DMS53 treated with DMSO at 0.1 percent for 48 hours (cell line): Measurements from ENCODE around the gene TMEM8B.

ENCODE experiments used
- DNase-seq: peaks from one replicate; lab custom pipeline; 2025; ENCODE audit not compliant: unreplicated experiment; lab: John Stamatoyannopoulos, UW

Gene TMEM8B, protein sequence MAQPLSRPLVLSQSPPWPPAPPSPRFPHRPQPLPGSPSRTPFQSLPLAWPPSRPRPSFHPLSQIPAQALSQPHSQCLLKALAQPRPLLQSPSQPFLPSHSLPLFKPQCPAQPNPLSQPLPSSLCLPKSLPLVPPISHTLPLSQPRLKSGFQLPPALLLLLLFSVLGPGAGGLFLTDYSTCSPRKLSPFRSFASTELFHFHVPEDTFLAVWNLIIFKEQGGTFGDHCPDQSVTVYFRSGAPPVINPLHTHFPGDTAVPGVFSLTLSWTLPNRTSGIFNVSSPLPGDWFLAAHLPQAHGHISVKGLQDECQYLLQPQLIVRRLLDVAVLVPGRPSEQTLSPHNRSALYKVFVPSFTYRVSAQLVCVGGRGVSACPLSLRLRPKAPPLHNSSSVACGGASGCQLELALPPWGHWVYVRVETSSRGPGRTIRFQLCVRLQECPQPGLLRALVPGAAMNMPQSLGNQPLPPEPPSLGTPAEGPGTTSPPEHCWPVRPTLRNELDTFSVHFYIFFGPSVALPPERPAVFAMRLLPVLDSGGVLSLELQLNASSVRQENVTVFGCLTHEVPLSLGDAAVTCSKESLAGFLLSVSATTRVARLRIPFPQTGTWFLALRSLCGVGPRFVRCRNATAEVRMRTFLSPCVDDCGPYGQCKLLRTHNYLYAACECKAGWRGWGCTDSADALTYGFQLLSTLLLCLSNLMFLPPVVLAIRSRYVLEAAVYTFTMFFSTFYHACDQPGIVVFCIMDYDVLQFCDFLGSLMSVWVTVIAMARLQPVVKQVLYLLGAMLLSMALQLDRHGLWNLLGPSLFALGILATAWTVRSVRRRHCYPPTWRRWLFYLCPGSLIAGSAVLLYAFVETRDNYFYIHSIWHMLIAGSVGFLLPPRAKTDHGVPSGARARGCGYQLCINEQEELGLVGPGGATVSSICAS

DNA sequence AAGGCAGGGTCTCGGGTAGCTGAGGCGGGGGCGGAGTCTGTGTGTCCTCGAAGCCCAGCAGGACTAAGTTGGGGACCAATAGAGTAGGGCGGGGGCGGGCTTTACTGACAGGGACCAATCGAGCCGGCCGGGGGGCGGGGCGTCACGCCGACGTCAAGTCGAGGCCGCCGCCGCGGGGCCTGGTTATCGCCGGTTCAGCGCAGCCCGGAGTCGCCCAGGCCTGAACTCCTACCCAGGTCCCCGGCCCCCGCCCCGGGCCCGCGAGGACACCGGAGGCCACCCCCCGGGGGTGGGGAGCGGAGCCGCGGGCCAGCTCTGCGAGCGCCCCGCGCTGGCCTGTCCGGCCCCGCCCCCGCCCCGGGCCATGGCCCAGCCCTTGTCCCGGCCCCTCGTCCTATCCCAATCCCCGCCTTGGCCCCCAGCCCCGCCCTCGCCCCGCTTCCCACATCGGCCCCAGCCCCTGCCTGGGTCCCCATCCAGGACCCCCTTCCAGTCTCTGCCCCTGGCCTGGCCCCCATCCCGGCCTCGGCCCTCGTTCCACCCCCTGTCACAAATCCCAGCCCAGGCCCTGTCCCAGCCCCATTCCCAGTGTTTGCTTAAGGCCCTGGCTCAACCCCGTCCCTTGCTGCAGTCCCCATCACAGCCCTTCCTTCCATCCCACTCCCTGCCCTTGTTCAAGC lies at the start of gene TMEM8B:
TSS of gene TMEM8B (plus strand) at position 145 of the 680 bp plus-strand sequence. CDS start at position 365, 220 bp downstream.
- DNase-seq, result peak; percentile 54

DNA sequence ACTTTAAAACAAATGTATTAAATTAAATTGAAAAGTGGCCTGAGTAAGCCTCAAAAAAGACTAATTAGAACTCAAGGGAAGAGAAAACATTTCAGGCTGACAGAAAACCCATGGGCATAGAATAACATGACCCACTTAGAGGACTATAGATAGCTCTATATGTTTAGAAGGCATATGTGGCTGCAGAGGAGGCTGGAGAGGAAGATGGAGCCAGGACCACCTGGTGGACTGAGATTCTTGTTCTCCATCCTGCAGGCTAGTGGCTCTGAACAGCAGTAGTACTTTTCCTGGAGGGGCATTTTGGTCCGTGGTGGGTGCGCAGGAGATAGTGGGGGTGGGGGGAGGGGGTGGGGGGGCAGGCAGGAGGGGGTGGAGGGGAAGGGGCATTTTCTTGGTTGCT lies 48.0 kb upstream of the TMEM8B start:
- DNase-seq, result no peak

DNA sequence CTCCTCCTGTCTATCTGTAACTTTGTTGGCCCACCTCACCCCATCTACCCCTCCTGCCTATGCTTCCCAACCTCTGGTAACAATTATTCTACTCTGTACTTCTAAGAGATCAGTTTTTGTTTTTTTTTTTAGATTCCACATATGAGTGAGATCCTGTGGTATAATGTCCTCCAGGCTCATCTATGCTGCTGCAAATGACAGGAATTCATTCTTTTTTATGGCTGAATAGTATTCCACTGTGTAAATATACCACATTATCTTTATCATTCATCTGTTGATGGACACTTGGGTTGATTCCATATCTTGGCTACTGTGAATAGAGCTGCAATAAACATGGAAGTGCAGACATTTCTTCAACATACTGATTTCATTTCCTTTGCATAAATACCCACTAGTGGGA lies 45.6 kb upstream of the TMEM8B start:
- DNase-seq, result no peak

DNA sequence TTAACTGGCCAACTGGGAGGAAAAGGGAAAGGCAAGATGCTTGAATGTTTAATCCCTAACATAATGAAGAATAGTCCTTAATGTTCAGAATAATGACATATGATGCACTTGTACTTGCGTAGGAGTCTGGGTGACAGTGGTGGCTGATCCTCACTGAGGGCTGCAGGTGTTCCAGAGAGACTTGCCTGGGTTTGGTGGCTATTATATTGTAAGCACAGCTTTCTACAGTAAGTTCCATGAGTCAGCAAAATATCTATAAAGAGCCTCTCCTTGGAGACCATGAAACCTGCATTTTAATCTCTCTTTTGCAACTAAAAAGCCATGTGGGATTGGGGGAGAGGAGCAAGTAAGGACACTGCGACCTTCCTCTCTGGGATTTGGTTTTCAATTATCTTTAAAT lies 39.5 kb upstream of the TMEM8B start:
- no peak for DNase-seq

DNA sequence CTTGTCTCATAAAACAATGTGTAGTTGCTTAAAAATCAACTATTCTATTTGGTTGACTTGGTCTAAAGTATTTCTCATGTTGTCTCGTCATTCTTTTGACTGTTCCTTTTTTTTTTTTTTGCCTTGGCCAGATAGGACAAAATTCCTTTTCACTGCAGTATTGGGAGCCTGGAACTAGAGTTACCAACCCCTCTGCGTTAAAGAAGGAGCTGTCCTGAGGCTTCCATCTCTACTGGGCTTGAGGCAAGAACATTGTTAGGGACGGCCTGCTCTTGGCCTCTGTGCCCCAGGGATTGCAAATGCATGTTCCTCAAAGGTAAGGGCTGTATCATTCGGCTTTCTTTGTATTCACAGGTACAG lies 39.0 kb upstream of the TMEM8B start:
- no peak for DNase-seq

DNA sequence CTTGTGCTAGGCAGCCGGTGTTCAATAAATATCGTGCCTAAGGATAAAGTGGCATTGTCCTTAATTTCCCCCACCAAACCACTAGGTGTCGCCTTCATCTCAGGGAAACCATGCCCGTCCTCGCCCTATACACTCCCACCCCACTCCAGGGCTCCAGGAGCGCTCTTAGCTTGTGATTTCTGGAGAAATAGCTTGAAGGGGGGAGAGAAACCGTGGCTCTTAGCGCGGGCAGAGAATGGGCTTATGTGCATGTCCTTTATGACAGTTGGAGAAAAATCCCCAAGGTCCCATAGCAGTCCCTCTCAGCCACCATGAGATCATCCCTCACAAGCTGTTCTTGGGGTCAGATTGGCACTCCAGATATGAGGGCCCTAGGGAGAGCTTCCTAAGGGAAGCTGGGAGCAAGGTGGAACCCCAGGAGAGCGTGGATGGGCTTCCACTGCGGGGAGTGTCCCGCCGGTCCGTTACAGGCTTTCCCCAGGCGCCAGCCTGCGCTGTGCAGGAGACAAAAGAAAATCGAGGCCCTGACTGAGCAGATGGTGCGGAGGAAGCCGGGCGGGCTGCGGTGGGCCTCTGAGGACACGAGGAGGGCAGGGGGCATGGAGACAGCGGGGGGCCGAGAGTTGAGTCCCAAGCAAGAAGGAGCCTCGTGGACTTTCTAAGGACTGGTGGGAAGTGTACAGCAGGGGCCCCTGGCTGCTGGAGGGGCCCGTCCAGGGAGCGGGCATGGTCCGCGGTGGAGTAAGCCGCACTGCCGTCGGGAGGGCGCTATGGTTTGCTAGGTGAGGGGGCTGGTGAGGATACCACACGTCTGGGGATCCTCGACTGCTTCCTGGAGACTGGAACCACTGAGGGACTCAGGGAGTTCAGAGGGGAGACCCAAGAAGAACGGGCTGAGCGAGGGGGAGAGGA lies 38.4 kb upstream of the TMEM8B start:
- peak; percentile 70 for DNase-seq

DNA sequence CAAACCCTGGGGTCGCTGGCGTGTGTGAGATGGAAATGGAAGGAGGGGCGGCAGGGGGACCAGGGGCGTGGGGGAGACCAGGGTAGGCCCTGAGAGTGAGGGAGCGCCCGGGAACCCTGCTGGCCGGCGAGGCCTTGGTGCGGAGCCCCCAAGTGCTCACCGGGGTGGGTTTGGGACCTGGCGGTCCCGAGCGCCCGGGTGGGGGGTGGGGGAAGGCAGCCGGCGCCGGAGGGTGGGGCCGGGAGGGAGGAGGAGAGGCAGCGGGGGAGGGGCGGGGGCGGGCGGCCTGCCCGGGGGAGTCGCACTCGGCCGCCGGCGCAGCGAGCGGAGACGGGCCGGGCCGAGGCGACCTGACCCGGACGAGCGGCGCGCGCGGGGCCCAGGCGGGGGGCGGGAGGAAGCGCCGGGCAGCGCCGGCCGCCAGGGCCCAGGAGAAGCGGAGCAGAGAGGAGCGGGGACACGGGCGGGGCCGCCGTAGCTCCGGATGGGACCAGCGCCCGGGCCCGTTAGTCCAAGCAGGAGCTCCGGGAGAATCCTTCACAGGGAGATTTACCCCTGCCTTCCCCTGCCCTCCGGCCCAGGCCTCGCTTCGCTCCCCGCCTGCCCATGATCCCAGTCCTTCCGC lies 37.6 kb upstream of the TMEM8B start, which contains the start of gene NPR2:
TSS of gene NPR2 (plus strand) at position 295 of the 625 bp plus-strand sequence. CDS start 818 bp downstream, outside the sequence.
- no peak for DNase-seq

DNA sequence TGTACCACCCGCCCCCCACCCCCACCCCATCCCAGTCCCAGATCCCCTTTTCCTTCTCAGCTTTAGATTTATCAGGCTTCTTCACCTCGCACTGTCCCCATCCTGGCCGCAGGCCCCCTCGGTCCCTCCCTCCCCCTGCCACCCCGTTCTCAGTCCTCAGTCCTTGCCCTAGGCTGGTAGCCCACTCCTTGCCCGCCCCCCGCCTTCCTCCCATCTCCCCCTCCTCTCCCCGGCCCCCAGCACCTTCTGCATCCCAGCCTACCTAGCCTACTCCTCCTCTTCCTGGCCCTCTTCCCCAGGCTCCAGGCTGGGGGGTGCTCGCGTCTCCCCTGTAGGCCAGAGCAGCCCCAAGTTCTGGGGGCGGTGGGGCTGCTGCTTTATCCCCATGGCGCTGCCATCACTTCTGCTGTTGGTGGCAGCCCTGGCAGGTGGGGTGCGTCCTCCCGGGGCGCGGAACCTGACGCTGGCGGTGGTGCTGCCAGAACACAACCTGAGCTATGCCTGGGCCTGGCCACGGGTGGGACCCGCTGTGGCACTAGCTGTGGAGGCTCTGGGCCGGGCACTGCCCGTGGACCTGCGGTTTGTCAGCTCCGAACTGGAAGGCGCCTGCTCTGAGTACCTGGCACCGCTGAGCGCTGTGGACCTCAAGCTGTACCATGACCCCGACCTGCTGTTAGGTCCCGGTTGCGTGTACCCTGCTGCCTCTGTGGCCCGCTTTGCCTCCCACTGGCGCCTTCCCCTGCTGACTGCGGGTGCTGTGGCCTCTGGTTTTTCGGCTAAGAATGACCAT lies 36.8 kb upstream of the TMEM8B start:
- DNase-seq, result no peak

DNA sequence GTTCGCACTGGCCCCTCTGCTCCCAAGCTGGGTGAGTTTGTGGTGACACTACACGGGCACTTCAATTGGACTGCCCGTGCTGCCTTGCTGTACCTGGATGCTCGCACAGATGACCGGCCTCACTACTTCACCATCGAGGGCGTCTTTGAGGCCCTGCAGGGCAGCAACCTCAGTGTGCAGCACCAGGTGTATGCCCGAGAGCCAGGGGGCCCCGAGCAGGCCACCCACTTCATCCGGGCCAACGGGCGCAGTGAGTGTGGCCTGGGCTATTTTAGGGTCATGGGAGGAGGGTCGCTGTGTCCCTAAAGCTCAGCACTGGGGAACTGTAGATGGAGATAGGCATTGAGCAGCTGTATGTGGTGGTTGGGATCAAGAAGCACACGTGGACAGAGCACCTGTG lies 36.2 kb upstream of the TMEM8B start:
- DNase-seq, result no peak

DNA sequence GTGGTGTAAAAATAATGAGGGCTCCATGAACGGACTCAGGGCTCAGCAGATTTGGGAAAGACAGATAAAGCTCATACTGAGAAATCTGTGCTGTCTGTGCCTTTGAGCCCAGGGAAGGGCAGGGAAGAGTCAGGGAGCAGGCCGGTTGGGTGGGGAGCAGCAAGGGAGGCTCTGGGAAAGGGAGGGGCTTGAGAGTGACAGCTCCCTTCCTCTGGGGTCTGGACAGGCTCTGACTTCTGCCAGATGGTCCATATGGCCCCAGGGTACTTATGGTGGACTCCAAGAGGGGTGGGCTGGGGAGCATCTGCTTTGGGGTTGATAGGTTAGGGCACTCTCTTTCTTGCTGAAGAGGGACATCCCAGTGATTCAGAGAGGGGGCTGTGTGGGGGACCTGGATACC lies 35.6 kb upstream of the TMEM8B start:
- no peak for DNase-seq

DNA sequence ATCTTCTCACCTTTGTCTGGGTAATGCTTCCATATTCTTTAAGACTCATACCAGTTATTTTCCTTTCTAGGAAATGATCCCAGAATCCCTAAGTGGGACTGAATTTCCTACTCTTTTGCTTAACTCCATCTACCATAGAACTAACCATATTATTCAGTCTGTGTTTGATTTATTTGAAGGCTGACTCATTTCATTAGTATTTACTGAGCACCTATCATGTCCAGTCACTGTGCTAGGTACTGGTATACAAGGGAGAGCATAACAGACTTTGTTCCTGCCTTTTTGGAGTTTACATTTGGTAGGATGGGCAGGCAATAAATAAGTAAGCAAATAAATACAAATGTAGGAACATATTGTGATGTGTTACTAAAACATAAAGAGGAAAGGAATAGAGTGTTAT lies 33.3 kb upstream of the TMEM8B start:
- no peak for DNase-seq

DNA sequence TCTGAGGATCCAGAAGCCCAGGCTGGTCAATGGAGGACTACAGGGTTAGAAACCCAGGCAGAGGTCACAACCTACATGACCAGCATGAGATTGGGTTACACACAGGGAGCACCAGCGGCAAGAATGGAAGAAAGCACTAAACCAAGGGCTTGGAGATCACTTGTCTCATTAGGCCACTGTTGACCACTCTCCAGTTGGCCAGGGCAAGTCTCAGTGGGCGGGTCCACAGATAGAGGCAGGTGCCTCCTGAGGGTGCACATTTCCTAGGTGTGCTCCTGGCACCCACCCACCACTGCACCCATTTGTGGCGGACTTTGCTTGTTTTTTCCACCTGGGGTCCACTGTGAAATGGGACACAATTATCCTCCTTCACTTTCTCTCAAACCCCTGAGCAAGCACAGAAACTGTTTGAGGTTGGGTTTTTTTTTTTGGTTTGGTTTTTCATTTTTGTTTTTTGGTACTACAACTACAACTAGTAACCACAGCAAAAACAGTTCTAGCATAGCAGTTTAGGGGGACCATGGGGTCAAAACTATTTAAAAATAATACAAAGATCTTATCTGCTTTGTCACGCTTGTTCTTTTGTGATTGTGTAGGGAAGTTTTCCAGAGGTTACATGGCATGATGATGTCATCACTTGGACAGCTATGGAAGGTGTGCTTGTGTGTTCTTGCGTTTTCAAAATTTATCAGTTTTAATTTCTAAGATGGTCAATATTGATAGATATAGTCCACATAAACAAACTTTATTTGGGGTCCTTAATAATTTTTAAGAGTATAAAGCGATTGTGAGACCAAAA lies 31.5 kb upstream of the TMEM8B start:
- DNase-seq, result no peak

DNA sequence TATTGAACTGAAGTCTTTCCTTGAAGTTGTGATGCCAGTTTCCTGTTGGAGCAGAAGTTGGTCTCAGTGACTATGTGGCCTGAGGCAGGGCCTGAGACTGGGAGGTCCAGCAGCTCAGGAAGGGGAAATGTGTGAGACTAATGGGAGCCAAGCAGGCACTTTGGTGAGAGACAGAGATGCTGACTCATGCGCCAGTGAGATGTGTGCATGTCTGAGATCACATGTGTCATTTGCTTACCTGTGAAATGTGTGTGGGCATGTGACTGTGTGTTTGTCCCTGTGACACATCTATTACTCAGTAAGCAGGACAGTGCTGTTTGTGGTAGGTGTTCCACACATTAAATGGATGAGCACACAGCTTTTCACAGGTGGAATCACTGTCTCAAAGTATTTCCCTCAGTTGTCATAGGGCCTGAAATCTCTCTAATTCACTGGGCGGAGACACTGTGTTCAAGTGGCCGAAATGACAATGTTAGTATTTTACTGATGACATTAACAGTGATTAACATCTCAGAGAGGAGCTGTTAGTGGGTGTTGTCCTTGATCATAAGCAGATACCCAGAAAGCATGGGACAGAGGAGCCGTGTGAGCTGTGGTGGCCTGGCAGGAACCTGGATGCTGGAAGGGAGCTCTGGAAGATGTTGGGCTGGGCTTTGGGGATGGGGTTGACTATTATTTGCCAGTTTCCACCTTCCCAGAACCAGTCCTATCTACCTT lies 30.2 kb upstream of the TMEM8B start:
- peak; percentile 25 for DNase-seq

DNA sequence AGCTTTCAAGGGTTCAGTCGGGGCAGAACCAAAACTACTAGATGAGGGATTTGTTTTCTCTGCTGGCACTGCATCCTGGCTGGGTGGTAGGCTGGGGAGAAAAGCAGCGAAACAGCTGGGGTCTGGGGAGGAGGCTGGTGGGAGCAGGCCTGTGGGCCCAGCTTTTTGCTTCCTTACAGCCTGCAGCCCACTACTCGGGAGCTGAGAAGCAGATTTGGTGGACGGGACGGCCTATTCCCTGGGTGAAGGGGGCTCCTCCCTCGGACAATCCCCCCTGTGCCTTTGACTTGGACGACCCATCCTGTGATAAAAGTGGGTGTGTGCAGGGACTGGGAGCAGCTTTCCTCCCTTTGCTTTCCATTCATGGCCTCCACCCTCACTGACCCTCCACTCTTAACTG lies 28.5 kb upstream of the TMEM8B start:
- no peak for DNase-seq

DNA sequence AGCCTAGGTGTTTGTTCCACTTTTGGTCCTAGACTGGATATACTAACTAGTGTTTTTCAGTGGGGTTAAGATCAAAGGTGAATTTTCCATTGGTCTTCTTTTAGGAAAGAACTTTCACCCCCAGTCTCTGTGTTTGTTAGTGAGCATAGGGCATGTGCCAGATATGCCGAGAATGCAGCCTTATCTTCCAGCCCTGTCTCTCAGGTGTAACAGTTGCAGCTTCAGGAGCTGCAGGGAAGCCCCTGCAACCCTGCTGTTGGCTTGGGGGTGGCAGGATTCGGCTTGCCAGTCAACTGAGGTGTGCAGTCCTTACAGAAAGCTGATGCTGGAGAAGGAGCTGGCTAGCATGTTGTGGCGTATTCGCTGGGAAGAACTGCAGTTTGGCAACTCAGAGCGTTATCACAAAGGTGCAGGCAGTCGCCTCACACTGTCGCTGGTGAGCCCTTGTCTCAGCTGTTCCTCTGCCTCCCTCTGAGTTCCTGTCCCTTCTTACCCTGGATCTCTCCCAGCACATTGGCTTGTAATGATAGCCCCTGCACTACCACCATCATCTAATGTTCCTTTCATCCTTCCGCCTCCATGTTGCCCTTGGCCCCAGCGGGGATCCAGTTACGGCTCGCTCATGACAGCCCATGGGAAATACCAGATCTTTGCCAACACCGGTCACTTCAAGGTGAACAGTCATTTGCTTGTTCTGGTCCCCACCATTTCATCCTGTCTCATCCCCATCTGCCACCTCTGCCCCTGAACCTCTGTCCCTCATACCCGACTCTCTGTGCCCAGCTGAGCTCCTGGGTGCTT lies 27.5 kb upstream of the TMEM8B start:
- no peak for DNase-seq

DNA sequence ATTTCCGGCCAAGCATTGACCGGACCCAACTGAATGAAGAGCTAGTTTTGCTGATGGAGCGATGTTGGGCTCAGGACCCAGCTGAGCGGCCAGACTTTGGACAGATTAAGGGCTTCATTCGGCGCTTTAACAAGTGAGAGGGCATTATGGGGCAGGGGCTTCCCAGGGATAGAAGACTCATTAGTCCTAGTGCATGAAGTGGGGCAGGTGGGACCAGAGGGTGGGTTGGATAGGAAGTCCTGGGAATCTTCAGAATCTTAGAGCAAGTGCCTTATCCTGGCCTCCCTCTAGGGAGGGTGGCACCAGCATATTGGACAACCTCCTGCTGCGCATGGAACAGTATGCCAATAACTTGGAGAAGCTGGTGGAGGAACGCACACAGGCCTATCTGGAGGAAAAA lies 22.9 kb upstream of the TMEM8B start:
- DNase-seq, result no peak

DNA sequence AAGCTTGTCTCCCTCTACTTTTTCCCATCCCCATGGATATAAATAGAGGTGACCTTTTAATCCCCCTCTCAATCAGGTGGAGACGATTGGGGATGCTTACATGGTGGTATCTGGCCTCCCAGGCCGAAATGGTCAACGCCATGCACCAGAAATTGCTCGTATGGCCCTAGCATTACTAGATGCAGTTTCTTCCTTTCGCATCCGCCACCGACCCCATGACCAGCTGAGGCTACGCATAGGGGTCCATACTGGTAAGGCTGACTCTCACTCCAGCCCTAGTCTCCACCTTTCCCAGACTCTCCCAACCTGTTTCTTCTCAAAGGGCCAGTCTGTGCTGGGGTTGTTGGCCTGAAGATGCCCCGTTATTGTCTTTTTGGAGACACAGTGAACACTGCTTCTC lies 20.6 kb upstream of the TMEM8B start:
- no peak for DNase-seq
